Dedifferentiated amniotic fluid mesenchymal stem cell (primary cell): ENCODE results near the gene GPR173.

Source experiments
- DNase-seq: peaks from one replicate; pipeline ENCODE4 v3.0.0-alpha.2; 2016; ENCODE audit errors: extremely low spot score

GPR173 gene

DNA sequence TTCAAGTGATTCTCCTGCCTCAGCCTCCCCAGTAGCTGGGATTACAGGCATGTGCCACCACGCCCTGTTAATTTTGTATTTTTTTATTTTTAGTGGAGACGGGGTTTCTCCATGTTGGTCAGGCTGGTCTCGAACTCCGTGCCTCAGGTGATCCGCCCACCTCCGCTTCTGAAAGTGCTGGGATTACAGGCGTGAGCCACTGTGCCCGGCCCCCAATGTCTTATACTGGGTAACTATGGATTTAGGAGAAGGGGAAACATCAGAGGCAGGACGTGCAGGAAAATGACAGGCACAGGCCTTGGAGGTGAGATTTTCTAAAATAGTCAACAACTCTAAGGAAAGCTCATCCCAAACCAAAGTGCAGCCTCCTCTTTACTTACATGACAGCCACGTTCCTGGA, 22.5 kb downstream of the GPR173 start:
- no peak for DNase-seq

GRCh38 chrX:53071604-53072417, 23.2 kb downstream of the GPR173 start:
- peak; percentile 17 for DNase-seq

- DNase-seq, result no peak
These were observed 24.0 kb downstream of the GPR173 start for GRCh38 chrX:53072418-53073114.

DNA sequence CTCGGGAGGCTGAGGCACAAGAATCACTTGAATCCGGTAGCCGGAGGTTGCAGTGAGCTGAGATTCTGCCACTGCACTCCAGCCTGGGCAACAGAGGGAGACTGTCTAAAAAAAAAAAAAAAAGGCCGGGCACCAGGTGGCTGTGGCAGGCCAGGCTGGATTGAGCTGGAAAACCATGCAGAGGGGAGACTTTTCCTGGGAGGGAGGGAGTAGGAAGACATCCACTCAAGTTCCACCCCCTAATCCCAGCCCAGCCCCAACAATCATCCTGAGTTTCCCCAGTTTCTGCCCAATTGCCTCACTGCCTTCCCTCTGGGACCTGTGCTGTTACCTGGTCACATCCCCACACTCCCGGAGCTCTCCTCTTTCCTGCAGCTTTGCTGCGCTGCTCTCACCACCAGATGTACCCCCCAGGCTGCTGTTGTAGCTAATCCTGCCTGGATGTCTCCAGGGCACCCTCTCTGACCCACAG, 24.6 kb downstream of the GPR173 start:
- DNase-seq, result no peak

- DNase-seq, result no peak
These were observed 26.4 kb downstream of the GPR173 start for GRCh38 chrX:53075011-53075410.

GRCh38 chrX:53076671-53077070, 28.1 kb downstream of the GPR173 start:
- no peak for DNase-seq

GRCh38 chrX:53077207-53078197, 28.9 kb downstream of the GPR173 start:
- no peak for DNase-seq

- no peak for DNase-seq
These were observed 30.4 kb downstream of the GPR173 start for GRCh38 chrX:53078943-53079342.

- no peak for DNase-seq
These were observed 32.3 kb downstream of the GPR173 start for GRCh38 chrX:53080628-53081580.

GRCh38 chrX:53081925-53082772, 33.6 kb downstream of the GPR173 start, which contains the start of gene TSPYL2:
TSPYL2 (plus strand) TSS chrX:53082367; CDS start chrX:53082499, 132 bp downstream.
- peak; percentile 92 for DNase-seq

GRCh38 chrX:53082773-53083616, 34.4 kb downstream of the GPR173 start:
- DNase-seq, result no peak

DNA sequence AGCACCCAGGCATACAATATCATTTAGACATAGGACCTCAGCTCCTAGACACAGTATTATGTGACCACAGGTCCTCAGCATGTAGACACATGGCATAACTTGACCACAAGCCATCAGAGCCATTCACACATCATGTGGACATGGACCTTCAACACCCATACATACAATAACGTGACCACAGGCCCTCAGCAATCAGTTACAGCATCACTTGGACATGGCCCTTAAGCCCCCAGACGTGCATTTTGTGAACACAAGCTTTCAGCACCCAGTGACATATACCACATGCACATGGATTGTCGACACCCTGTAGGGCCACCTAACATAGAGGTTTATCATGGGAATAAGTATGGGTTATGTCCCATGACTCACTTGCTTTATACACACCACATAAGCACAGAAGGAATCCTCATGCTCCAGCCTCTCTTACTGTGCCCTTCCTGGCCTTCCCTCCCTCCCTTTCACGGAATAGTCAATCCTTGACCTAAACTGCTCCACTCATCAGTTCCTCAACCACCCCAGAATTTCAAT, 35.5 kb downstream of the GPR173 start:
- no peak for DNase-seq

DNA sequence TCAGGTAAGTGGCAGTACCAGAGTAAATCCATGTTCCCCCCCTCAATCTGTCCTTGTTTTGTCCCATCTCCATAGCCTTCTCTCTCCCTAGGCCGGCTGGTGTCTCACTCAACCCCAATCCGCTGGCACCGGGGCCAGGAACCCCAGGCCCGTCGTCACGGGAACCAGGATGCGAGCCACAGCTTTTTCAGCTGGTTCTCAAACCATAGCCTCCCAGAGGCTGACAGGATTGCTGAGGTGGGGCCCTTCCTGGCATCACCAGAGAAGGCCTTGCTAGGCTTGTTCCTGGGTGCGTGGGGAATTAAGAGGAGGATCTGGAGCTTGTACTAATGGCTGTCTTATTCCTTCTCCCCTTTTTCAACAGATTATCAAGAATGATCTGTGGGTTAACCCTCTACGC, 36.3 kb downstream of the GPR173 start:
- DNase-seq, result no peak

- DNase-seq, result no peak
These were observed 37.2 kb downstream of the GPR173 start for GRCh38 chrX:53085661-53086229.

DNA sequence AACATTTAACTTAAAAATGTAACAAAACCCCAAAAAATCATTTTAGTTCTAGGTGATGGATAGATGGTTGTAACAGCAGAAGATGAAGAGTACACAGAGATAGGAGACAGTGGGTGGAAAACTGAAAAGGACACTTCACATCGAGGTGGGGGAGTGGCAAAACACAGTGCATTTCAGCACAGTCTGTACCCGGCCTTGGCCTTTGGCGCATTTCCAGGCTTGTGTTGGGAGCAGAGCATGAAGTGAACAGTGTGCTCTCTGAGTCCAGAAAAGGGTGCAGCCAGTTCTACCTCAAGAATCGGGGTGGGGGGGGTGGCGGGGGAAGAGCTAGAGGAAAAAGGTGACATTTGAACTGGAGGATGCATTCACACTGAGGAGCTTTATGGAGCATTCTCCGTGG, 37.9 kb downstream of the GPR173 start:
- DNase-seq, result no peak

DNA sequence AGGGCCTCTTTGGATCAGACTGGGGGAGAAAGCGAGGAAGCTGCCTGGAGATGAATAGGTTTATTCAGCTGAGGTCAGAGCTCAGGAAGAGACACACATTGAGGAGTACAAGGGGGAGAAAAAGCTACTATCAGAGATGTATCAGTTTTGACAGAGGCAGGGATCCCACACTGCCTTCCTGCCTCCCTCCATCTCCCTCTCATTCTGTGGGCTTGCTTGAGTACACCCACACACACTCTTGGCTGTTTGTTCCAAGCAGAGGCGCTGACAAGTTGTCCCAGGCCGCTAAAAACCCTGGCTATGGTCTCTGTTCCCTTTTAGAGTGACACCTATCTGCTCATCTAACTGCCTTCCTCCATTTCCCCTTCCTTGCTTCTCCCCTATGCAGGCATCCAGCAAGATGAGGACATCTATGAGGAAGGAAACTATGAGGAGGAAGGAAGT, 38.8 kb downstream of the GPR173 start:
- no peak for DNase-seq

DNA sequence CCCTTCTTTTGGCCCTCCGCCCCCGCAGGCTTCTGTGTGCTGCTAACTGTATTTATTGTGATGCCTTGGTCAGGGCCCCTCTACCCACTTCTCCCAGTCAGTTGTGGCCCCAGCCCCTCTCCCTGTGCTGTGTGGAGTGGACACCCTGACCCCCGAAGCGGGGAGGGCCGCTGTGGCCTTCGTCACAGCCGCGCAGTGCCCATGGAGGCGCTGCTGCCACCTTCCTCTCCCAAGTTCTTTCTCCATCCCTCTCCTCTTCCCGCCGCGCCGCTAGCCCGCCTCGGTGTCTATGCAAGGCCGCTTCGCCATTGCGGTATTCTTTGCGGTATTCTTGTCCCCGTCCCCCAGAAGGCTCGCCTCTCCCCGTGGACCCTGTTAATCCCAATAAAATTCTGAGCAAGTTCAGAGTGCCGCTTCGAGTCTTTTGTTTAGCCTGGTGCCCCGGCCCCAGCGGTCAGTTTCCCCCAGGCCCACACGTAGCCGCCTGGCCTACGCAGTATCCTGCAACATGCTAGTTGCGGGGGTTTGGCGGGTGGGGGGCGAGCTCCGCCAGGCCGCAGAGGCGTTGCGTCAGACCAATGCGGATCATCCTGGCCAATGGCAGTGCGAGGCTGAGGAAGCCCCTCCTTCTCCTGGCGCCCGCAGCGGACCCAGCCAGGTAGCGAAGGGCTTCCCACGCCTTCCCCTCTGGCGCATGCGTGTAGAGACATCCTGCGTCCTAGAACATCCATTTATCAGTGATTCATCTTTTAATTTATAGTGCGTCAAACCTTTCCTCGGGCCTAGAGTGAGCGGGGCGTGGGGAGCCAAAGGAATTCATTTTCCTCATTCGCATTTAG, 39.8 kb downstream of the GPR173 start:
- DNase-seq, result peak; percentile 17
